ENCODE measurements around the gene SLC44A2. TPM values are rescaled to one million over a fixed set of nuclear protein-coding genes. Genes with fewer than 3 reads are reported as not detected.
A peak's percentile ranks its signal among the peaks of the same experiment; 100 is the strongest.

The SLC44A2 gene
- total and polyA plus RNA-seq, 2 donors (not counting 1 experiment from before 2014, with no cell fraction given): 91.3 to 173 TPM

GRCh38 chr19:10593820-10594637, 31.3 kb upstream of the SLC44A2 start:
- no peak overlapping the region for H2AFZ ChIP-seq (ENCODE audit: low read length)
- H3K4me2 ChIP-seq (ENCODE audit: extremely low read depth, insufficient read depth, low read length): no peak overlapping the region
- no peaks in the 10 kb centered on the region for H4K20me1 ChIP-seq (ENCODE audit: control insufficient read depth, extremely low read depth, insufficient read depth, low read length)
- TF ChIP-seq CTCF (conservative IDR thresholded peaks at IDR 0.05 in 1 of 2, IDR thresholded peaks at IDR 0.05 in 1 of 2; ENCODE audit: low read depth in 1 of 2, low read length in 2 of 2): no peak
- TF ChIP-seq EZH2 (IDR thresholded peaks at IDR 0.05; ENCODE audit: low read length, missing control alignments): no peak
- DNase-seq (ENCODE audit: low read depth in 2 of 2): no peak
- H3K4me1 ChIP-seq (ENCODE audit: control insufficient read depth, extremely low read depth, insufficient read depth, low read length): no peaks in the 10 kb centered on the region
- no peaks in the 10 kb centered on the region for H3K27me3 ChIP-seq (ENCODE audit: control insufficient read depth, insufficient read depth, low read length)
- no peak overlapping the region for H3K27ac ChIP-seq (ENCODE audit: insufficient read depth, low read length)
- H3K79me2 ChIP-seq (ENCODE audit: control insufficient read depth, insufficient read depth, low read length): no peaks in the 10 kb centered on the region
- no peak overlapping the region for H3K4me3 ChIP-seq (replicated peaks in 1 of 4; ENCODE audit: control extremely low read depth in 1 of 4, insufficient read depth in 1 of 4, low read depth in 3 of 4, low read length in 4 of 4)
- H3K9ac ChIP-seq (ENCODE audit: insufficient read depth, low read length): no peak overlapping the region
- no peaks in the 10 kb centered on the region for H3K9me3 ChIP-seq (ENCODE audit: control insufficient read depth, insufficient read depth, low read depth, low read length)
- H3K36me3 ChIP-seq (ENCODE audit: control insufficient read depth, insufficient read depth, low read length): no peaks in the 10 kb centered on the region

- TF ChIP-seq EZH2 (IDR thresholded peaks at IDR 0.05; ENCODE audit: low read length, missing control alignments): no peak
- no peak for TF ChIP-seq CTCF (conservative IDR thresholded peaks at IDR 0.05 in 1 of 2, IDR thresholded peaks at IDR 0.05 in 1 of 2; ENCODE audit: low read depth in 1 of 2, low read length in 2 of 2)
- H3K79me2 ChIP-seq (ENCODE audit: control insufficient read depth, insufficient read depth, low read length): peaks cover 23% of the 10 kb centered on the region
- no peaks in the 10 kb centered on the region for H3K36me3 ChIP-seq (ENCODE audit: control insufficient read depth, insufficient read depth, low read length)
- H2AFZ ChIP-seq (ENCODE audit: low read length): no peak overlapping the region
- H3K27ac ChIP-seq (ENCODE audit: insufficient read depth, low read length): no peak overlapping the region
- no peak for DNase-seq (ENCODE audit: low read depth in 2 of 2)
- H3K9ac ChIP-seq (ENCODE audit: insufficient read depth, low read length): no peak overlapping the region
- no peak overlapping the region for H3K4me3 ChIP-seq (replicated peaks in 1 of 4; ENCODE audit: control extremely low read depth in 1 of 4, insufficient read depth in 1 of 4, low read depth in 3 of 4, low read length in 4 of 4)
- H3K9me3 ChIP-seq (ENCODE audit: control insufficient read depth, insufficient read depth, low read depth, low read length): no peaks in the 10 kb centered on the region
- H3K27me3 ChIP-seq (ENCODE audit: control insufficient read depth, insufficient read depth, low read length): peaks cover 5% of the 10 kb centered on the region
- peaks cover 6% of the 10 kb centered on the region for H3K4me1 ChIP-seq (ENCODE audit: control insufficient read depth, extremely low read depth, insufficient read depth, low read length)
- no peak overlapping the region for H3K4me2 ChIP-seq (ENCODE audit: extremely low read depth, insufficient read depth, low read length)
- no peaks in the 10 kb centered on the region for H4K20me1 ChIP-seq (ENCODE audit: control insufficient read depth, extremely low read depth, insufficient read depth, low read length)
Measured at GRCh38 chr19:10600149-10600548, 25.2 kb upstream of the SLC44A2 start.

- no peak for DNase-seq (ENCODE audit: low read depth in 2 of 2)
- no peaks in the 10 kb centered on the region for H3K9me3 ChIP-seq (ENCODE audit: control insufficient read depth, insufficient read depth, low read depth, low read length)
- H3K27me3 ChIP-seq (ENCODE audit: control insufficient read depth, insufficient read depth, low read length): peaks cover 5% of the 10 kb centered on the region
- peak overlapping the region in 2 of 4 experiments; percentile 17 to 22 for H3K4me3 ChIP-seq (replicated peaks in 1 of 4; ENCODE audit: control extremely low read depth in 1 of 4, insufficient read depth in 1 of 4, low read depth in 3 of 4, low read length in 4 of 4)
- no peak overlapping the region for H3K27ac ChIP-seq (ENCODE audit: insufficient read depth, low read length)
- no peak for TF ChIP-seq EZH2 (IDR thresholded peaks at IDR 0.05; ENCODE audit: low read length, missing control alignments)
- no peak for TF ChIP-seq CTCF (conservative IDR thresholded peaks at IDR 0.05 in 1 of 2, IDR thresholded peaks at IDR 0.05 in 1 of 2; ENCODE audit: low read depth in 1 of 2, low read length in 2 of 2)
- peaks cover 23% of the 10 kb centered on the region for H3K79me2 ChIP-seq (ENCODE audit: control insufficient read depth, insufficient read depth, low read length)
- H3K4me1 ChIP-seq (ENCODE audit: control insufficient read depth, extremely low read depth, insufficient read depth, low read length): peaks cover 6% of the 10 kb centered on the region
- H2AFZ ChIP-seq (ENCODE audit: low read length): no peak overlapping the region
- H3K9ac ChIP-seq (ENCODE audit: insufficient read depth, low read length): no peak overlapping the region
- no peaks in the 10 kb centered on the region for H3K36me3 ChIP-seq (ENCODE audit: control insufficient read depth, insufficient read depth, low read length)
- H3K4me2 ChIP-seq (ENCODE audit: extremely low read depth, insufficient read depth, low read length): no peak overlapping the region
- no peaks in the 10 kb centered on the region for H4K20me1 ChIP-seq (ENCODE audit: control insufficient read depth, extremely low read depth, insufficient read depth, low read length)
Measured at GRCh38 chr19:10601999-10602329, 23.4 kb upstream of the SLC44A2 start.

Data from fibroblast of lung (primary cell).